ENCODE results near the gene FAM162A.

DNA sequence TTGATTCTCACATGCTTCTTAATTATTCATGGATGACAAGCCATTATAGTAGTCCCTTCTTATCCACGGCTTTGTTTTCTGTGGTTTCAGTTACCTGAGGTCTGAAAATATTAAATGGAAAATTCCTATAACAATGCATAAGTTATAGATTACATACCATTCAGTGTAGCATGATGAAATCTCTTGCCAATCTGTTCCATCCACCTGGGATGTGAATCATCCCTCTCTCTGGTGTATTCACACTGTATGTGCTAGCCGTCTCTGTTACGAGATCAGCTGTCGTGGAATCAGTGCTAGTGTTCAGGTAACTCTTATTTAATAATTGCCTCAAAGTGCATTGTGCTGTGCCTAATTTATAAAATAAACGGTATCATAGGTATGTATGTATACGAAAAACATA lies 26.7 kb downstream of the FAM162A start:
- TF ChIP-seq REST (tag by site-specific recombination; IDR thresholded peaks at IDR 0.05) = no peak
- TF ChIP-seq CTCF (tag by site-specific recombination; IDR thresholded peaks at IDR 0.05) = no peak
- TF ChIP-seq, protein P1, sequence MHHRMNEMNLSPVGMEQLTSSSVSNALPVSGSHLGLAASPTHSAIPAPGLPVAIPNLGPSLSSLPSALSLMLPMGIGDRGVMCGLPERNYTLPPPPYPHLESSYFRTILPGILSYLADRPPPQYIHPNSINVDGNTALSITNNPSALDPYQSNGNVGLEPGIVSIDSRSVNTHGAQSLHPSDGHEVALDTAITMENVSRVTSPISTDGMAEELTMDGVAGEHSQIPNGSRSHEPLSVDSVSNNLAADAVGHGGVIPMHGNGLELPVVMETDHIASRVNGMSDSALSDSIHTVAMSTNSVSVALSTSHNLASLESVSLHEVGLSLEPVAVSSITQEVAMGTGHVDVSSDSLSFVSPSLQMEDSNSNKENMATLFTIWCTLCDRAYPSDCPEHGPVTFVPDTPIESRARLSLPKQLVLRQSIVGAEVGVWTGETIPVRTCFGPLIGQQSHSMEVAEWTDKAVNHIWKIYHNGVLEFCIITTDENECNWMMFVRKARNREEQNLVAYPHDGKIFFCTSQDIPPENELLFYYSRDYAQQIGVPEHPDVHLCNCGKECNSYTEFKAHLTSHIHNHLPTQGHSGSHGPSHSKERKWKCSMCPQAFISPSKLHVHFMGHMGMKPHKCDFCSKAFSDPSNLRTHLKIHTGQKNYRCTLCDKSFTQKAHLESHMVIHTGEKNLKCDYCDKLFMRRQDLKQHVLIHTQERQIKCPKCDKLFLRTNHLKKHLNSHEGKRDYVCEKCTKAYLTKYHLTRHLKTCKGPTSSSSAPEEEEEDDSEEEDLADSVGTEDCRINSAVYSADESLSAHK (tag by site-specific recombination; IDR thresholded peaks at IDR 0.05) = no peak
- TF ChIP-seq ZNF549 (tag by site-specific recombination; IDR thresholded peaks at IDR 0.05) = no peak
- TF ChIP-seq SETDB1 (IDR thresholded peaks at IDR 0.05; ENCODE audit: insufficient read length, low read length) = no peak
- TF ChIP-seq ZNF121 (tag by site-specific recombination; IDR thresholded peaks at IDR 0.05) = no peak
- no peak for TF ChIP-seq SCRT1 (tag by site-specific recombination; IDR thresholded peaks at IDR 0.05; ENCODE audit: borderline replicate concordance)
- no peak for TF ChIP-seq ZNF416 (tag by site-specific recombination; IDR thresholded peaks at IDR 0.05)
- TF ChIP-seq YY1 (tag by site-specific recombination; IDR thresholded peaks at IDR 0.05) = no peak
- TF ChIP-seq MYNN (tag by site-specific recombination; IDR thresholded peaks at IDR 0.05; ENCODE audit: borderline replicate concordance) = no peak
